Right lobe of liver (tissue), 6 donors: Measurements from ENCODE around the gene DDX17. TPM values are rescaled to one million over a fixed set of nuclear protein-coding genes. Genes with fewer than 3 reads are reported as not detected.
A peak's percentile ranks its signal among the peaks of the same experiment; 100 is the strongest.

Experiments
- ATAC-seq, 4 donors: fragments of 200-7000 bp; cut with Tn5 transposase; one replicate each; pipeline ENCODE4 v1.9.1; 2020; ENCODE audit warnings: mild to moderate bottlenecking in 4 of 4, moderate library complexity in 4 of 4
- DNase-seq, 3 donors: peaks; one replicate each; pipeline ENCODE4 v3.0.0-alpha.2; 2020
- H3K27ac ChIP-seq, 3 donors: fragments of 200-600 bp; one replicate each; pipeline ENCODE4 v1.8.0; 2022
- H3K27me3 ChIP-seq, 2 donors: fragments of 200-600 bp; one replicate each; pipeline ENCODE4 v1.8.0; 2022
- H3K36me3 ChIP-seq, 4 donors: fragments of 200-600 bp; sonication (generic) in 1 of 4; one replicate each; pipeline versions ENCODE4 v1.5.1 to v1.8.0; 2017 to 2022; ENCODE audit warnings: control low read depth in 1 of 4
- H3K4me1 ChIP-seq, 4 donors: fragments of 200-600 bp; sonication (generic) in 1 of 4; one replicate each; pipeline versions ENCODE4 v1.5.1 to v1.8.0; 2017 to 2022; ENCODE audit warnings: control low read depth in 1 of 4
- H3K4me3 ChIP-seq, 3 donors: fragments of 200-600 bp; one replicate each; pipeline ENCODE4 v1.8.0; 2022
- H3K9me3 ChIP-seq, 4 donors: fragments of 200-600 bp; sonication (generic) in 1 of 4; one replicate each; pipeline versions ENCODE4 v1.5.1 to v1.8.0; 2017 to 2022; ENCODE audit warnings: control low read depth in 1 of 4
- CTCF ChIP-seq, 4 donors: fragments of 200-600 bp in 3 of 4; fragments of 450-650 bp in 1 of 4; IDR thresholded peaks; one replicate each; pipeline versions ENCODE4 v1.5.1 to v1.8.0; 2016 to 2022; ENCODE audit warnings: antibody characterized with exemption in 4 of 4, mild to moderate bottlenecking in 2 of 4
- POLR2A ChIP-seq: fragments of 450-650 bp; IDR thresholded peaks from one replicate; pipeline ENCODE4 v1.6.1; 2017; ENCODE audit warnings: antibody characterized with exemption, mild to moderate bottlenecking
- WGBS: methylation state at CpG from one replicate; pipeline ENCODE4 v1.1.6; 2018; ENCODE audit warnings: low coverage, low lambda C conversion rate; ENCODE audit not compliant: insufficient coverage; ENCODE audit errors: missing lambda C conversion rate; 5-methylcytosine and 5-hydroxymethylcytosine counted together
- intact Hi-C, 2 donors: fragments of 100-400 bp; cut with DNase I; formaldehyde crosslinking; loops; one replicate each; pipeline versions ENCODE4 v1.11.2 to v1.14.1; 2022
- long read RNA-seq: library from polyadenylated mRNA; unstranded; transcript quantifications from one replicate; pipeline ENCODE4 v2.0.0, GENCODE V29; 2019
- total RNA-seq, 6 experiments: library from RNA; depleted of rRNA in 2 of 6; stranded (reverse); fragments of >200 nt in 2 of 6; fragmentation: NEBNext Ultra II Directional in 3 of 6; extraction: Animal tissue kit (Norgen Biotek cat#: 25700) in 3 of 6; gene quantifications; one replicate each; pipeline versions ENCODE4 v1.1.0 to v1.2.4, GENCODE V29; 2016 to 2023
- donor health status: DM: no; HTN: yes; CAD: no.
- donor health status: DM: no; HTN: no; CAD: no.
- donor health status: DM: no; HTN: no; CAD: no.
- donor health status: DM: no; HTN: yes; CAD: no.
- donor health status: DM: no; HTN: yes; CAD: no.

DDX17 gene
- total RNA-seq: 100 to 1,000 TPM; 128 to 205 (median 184) TPM
- long read RNA-seq, partial matches to known transcripts: 15 of 26 reads
- long read RNA-seq, other reads (novel, unspliced or antisense): 11 of 26 reads

GRCh38 chr22:38506118-38506962 is at the start of gene DDX17:
Gene DDX17 (minus strand): TSS chr22:38506311.
- WGBS: 3% methylated on average over 49 of the region's 83 CpGs
- Histone ChIP-seq H3K9me3 (no peaks in the 10 kb centered on the region), H3K4me3 (peak within 1 kb of the TSS; percentile 76 to 92 (median 91)), H3K27ac (peak within 1 kb of the TSS; percentile 100), H3K4me1 (peaks cover 0 to 38% (median 3%) of the 10 kb centered on the region in 4 donors), H3K36me3 (peaks cover 0 to 2% (median 0%) of the 10 kb centered on the region in 4 donors), H3K27me3 (no peaks in the 10 kb centered on the region)
- intact Hi-C loops: no loop called here
- TF ChIP-seq CTCF (IDR thresholded peaks at IDR 0.05): no peak
- TF ChIP-seq POLR2A: peak; percentile 56
- peak; percentile 90 to 94 (median 93) for DNase-seq
- peak; percentile 86 to 89 (median 88) for ATAC-seq

- DNase-seq (no peak), ATAC-seq (no peak)
- H3K36me3 ChIP-seq: no peaks in the 10 kb centered on the region
- no peak for TF ChIP-seq CTCF (IDR thresholded peaks at IDR 0.05)
- TF ChIP-seq POLR2A: no peak
- no peaks in the 10 kb centered on the region for H3K27me3 ChIP-seq
- no peaks in the 10 kb centered on the region for H3K4me1 ChIP-seq
- H3K27ac ChIP-seq: no peak overlapping the region
- H3K9me3 ChIP-seq: no peaks in the 10 kb centered on the region
- intact Hi-C loops: no loop called here
- no peak overlapping the region for H3K4me3 ChIP-seq
- WGBS: 93% methylated on average over 2 of the region's 3 CpGs
Measured at GRCh38 chr22:38554281-38554680, 48.2 kb upstream of the DDX17 start.

GRCh38 chr22:38549101-38549894 is 43.2 kb upstream of the DDX17 start:
- no peaks in the 10 kb centered on the region for H3K4me1 ChIP-seq
- DNase-seq (no peak), ATAC-seq (peak in 2 of 4 donors; percentile 19 to 22)
- no peak overlapping the region for H3K4me3 ChIP-seq
- H3K36me3 ChIP-seq: no peaks in the 10 kb centered on the region
- H3K27ac ChIP-seq: no peak overlapping the region
- intact Hi-C loops: no loop called here
- no peaks in the 10 kb centered on the region for H3K27me3 ChIP-seq
- no peaks in the 10 kb centered on the region for H3K9me3 ChIP-seq
- TF ChIP-seq POLR2A (no peak), CTCF (IDR thresholded peaks at IDR 0.05) (no peak)
- WGBS: 62% methylated on average over 7 of the region's 7 CpGs

- intact Hi-C loops: no loop called here
- ATAC-seq: no peak
- H3K9me3 ChIP-seq: no peaks in the 10 kb centered on the region
Measured at GRCh38 chr22:38540701-38541100, 34.6 kb upstream of the DDX17 start.

More at GRCh38 chr22:38540701-38541100, 34.6 kb upstream of the DDX17 start:
- WGBS: 91% methylated on average over 2 of the region's 2 CpGs
- H3K27me3 ChIP-seq: no peaks in the 10 kb centered on the region
- no peak overlapping the region for H3K4me3 ChIP-seq
- H3K36me3 ChIP-seq: no peaks in the 10 kb centered on the region
- no peaks in the 10 kb centered on the region for H3K4me1 ChIP-seq
- no peak for TF ChIP-seq POLR2A
- TF ChIP-seq CTCF (IDR thresholded peaks at IDR 0.05): no peak
- no peak overlapping the region for H3K27ac ChIP-seq
- DNase-seq: no peak
